Neural cell (in vitro differentiated cells): ENCODE results near the gene HIVEP3. TPM values are rescaled to one million over a fixed set of nuclear protein-coding genes. Genes with fewer than 3 reads are reported as not detected.

Experiments
- H2AFZ ChIP-seq: fragments of 200-600, 300-800 bp; sonication (generic), shearing (Covaris generic); 2 replicates; pipeline ENCODE4 v1.6.0; 2014; ENCODE audit warnings: low read depth, mild to moderate bottlenecking, antibody characterized with exemption, low read length, moderate library complexity
- H3F3A ChIP-seq: fragments of 200-600 bp; shearing (Covaris generic); 2 replicates; pipeline ENCODE4 v1.6.1; 2016; ENCODE audit warnings: mild to moderate bottlenecking, moderate library complexity, mixed read lengths, antibody characterized with exemption, low read length; ENCODE audit not compliant: insufficient read depth, poor library complexity, severe bottlenecking
- H3K27ac ChIP-seq: fragments of 200-600, 300-800 bp; sonication (generic), shearing (Covaris generic); 2 replicates; pipeline ENCODE4 v1.5.1; 2014; ENCODE audit warnings: mild to moderate bottlenecking, low read length, moderate library complexity
- H3K27me3 ChIP-seq: fragments of 300-800, 200-600 bp; sonication (generic), shearing (Covaris generic); 2 replicates; pipeline ENCODE4 v1.6.0; 2014; ENCODE audit warnings: mild to moderate bottlenecking, low read depth, low read length, moderate library complexity; ENCODE audit not compliant: insufficient read depth
- H3K36me3 ChIP-seq: fragments of 300-800, 200-600 bp; sonication (generic), shearing (Covaris generic); 2 replicates; pipeline ENCODE4 v1.5.1; 2014; ENCODE audit warnings: mild to moderate bottlenecking, antibody characterized with exemption, low read length, moderate library complexity; ENCODE audit not compliant: insufficient read depth
- H3K4me2 ChIP-seq: fragments of 300-800, 200-600 bp; sonication (generic), shearing (Covaris generic); 2 replicates; pipeline ENCODE4 v1.6.0; 2014; ENCODE audit warnings: mild to moderate bottlenecking, low read length
- H3K4me3 ChIP-seq: fragments of 300-800, 200-600 bp; sonication (generic), shearing (Covaris generic); 2 replicates; pipeline ENCODE4 v1.5.1; 2014; ENCODE audit warnings: mild to moderate bottlenecking, low read length, moderate library complexity
- H3K79me2 ChIP-seq: fragments of 200-600 bp; shearing (Covaris generic); replicated peaks from 2 replicates; pipeline ENCODE4 v1.6.0; 2014; ENCODE audit warnings: mild to moderate bottlenecking, low read length, moderate library complexity; ENCODE audit not compliant: insufficient read depth
- H3K9ac ChIP-seq: fragments of 300-800, 200-600 bp; sonication (generic), shearing (Covaris generic); 2 replicates; pipeline ENCODE4 v1.6.1; 2016; ENCODE audit warnings: mild to moderate bottlenecking, low read length, mixed read lengths
- H3K9me2 ChIP-seq: fragments of 200-600 bp; shearing (Covaris generic); 2 replicates; pipeline ENCODE4 v1.6.1; 2016; ENCODE audit warnings: mild to moderate bottlenecking, low read length, mixed read lengths; ENCODE audit not compliant: insufficient read depth
- H3K9me3 ChIP-seq: fragments of 200-600, 300-800 bp; sonication (generic), shearing (Covaris generic); 2 replicates; pipeline ENCODE4 v1.6.1; 2016; ENCODE audit warnings: mild to moderate bottlenecking, mixed run types, low read length, moderate library complexity, mixed read lengths
- H4K20me1 ChIP-seq: fragments of 200-600 bp; shearing (Covaris generic); 2 replicates; pipeline ENCODE4 v1.6.1; 2016; ENCODE audit warnings: mild to moderate bottlenecking, mixed run types; ENCODE audit not compliant: insufficient read depth
- CTCF ChIP-seq: fragments of 450-650 bp; IDR thresholded peaks from 2 replicates; pipeline ENCODE4 v1.5.1; 2014; ENCODE audit warnings: antibody characterized with exemption, mild to moderate bottlenecking, moderate library complexity; ENCODE audit not compliant: poor library complexity, severe bottlenecking
- EP300 ChIP-seq: fragments of 450-650 bp; conservative IDR thresholded peaks from 2 replicates; pipeline ENCODE4 v1.6.1; 2014; ENCODE audit warnings: antibody characterized with exemption, mild to moderate bottlenecking, moderate library complexity; ENCODE audit not compliant: poor library complexity, severe bottlenecking
- EZH2 ChIP-seq: fragments of 200-600, 300-800 bp; shearing (Covaris generic), sonication (generic); IDR thresholded peaks from 2 replicates; pipeline ENCODE4 v1.6.1; 2014; ENCODE audit warnings: antibody characterized with exemption, low read length, borderline replicate concordance, mild to moderate bottlenecking; ENCODE audit not compliant: insufficient read depth, poor library complexity, severe bottlenecking
- MXI1 ChIP-seq: fragments of 450-650 bp; conservative IDR thresholded peaks from 2 replicates; pipeline ENCODE4 v1.6.1; 2014; ENCODE audit warnings: antibody characterized with exemption, mild to moderate bottlenecking; ENCODE audit not compliant: poor library complexity, severe bottlenecking
- POLR2AphosphoS5 ChIP-seq: IDR thresholded peaks from 2 replicates; pipeline ENCODE4 v1.6.1; 2012
- RAD21 ChIP-seq: fragments of 450-650 bp; conservative IDR thresholded peaks from 2 replicates; pipeline ENCODE4 v1.6.1; 2014; ENCODE audit warnings: antibody characterized with exemption, mild to moderate bottlenecking, moderate library complexity
- REST ChIP-seq: IDR thresholded peaks from 2 replicates; pipeline ENCODE4 v1.6.1; 2012; ENCODE audit warnings: borderline replicate concordance
- SMC3 ChIP-seq: fragments of 450-650 bp; conservative IDR thresholded peaks from 2 replicates; pipeline ENCODE4 v1.6.1; 2014; ENCODE audit warnings: antibody characterized with exemption, mild to moderate bottlenecking, moderate library complexity; ENCODE audit not compliant: poor library complexity
- TAF1 ChIP-seq: IDR thresholded peaks from 2 replicates; pipeline ENCODE4 v1.6.1; 2012; ENCODE audit warnings: low read depth
- polyA plus RNA-seq: library from polyadenylated mRNA; depleted of rRNA; stranded (reverse); fragments of >200 nt; gene quantifications from 2 replicates; pipeline ENCODE4 v1.2.3, GENCODE V29; 2014

HIVEP3 gene
- polyA plus RNA-seq, 1 donor from 2014 or later, result 2.6 TPM

GRCh38 chr1:41822866-41823265, 95.9 kb downstream of the HIVEP3 start:
- H3K36me3 ChIP-seq, result no peaks in the 10 kb centered on the region
- H3K27ac ChIP-seq, result no peak overlapping the region
- no peaks in the 10 kb centered on the region for H3K27me3 ChIP-seq
- no peak overlapping the region for H3K9ac ChIP-seq
- no peaks in the 10 kb centered on the region for H3K79me2 ChIP-seq
- H2AFZ ChIP-seq, result no peak overlapping the region
- TF ChIP-seq CTCF, result no peak
- no peak for TF ChIP-seq EP300
- no peak for TF ChIP-seq EZH2
- no peak for TF ChIP-seq TAF1
- no peak for TF ChIP-seq REST
- no peak for TF ChIP-seq POLR2AphosphoS5
- TF ChIP-seq SMC3, result no peak
- TF ChIP-seq MXI1, result no peak
- no peak for TF ChIP-seq RAD21
- H4K20me1 ChIP-seq, result no peaks in the 10 kb centered on the region
- no peaks in the 10 kb centered on the region for H3K9me2 ChIP-seq
- H3K4me3 ChIP-seq, result no peak overlapping the region
- no peak overlapping the region for H3K4me2 ChIP-seq
- H3F3A ChIP-seq, result no peaks in the 10 kb centered on the region
- H3K9me3 ChIP-seq, result no peaks in the 10 kb centered on the region

GRCh38 chr1:41819843-41820242, 98.9 kb downstream of the HIVEP3 start:
- Histone ChIP-seq H3K9me3 (no peaks in the 10 kb centered on the region), H3K9me2 (no peaks in the 10 kb centered on the region), H3K27ac (no peak overlapping the region), H2AFZ (no peak overlapping the region), H3K27me3 (no peaks in the 10 kb centered on the region), H4K20me1 (no peaks in the 10 kb centered on the region), H3K4me3 (no peak overlapping the region), H3K79me2 (no peaks in the 10 kb centered on the region), H3F3A (no peaks in the 10 kb centered on the region), H3K4me2 (no peak overlapping the region), H3K9ac (no peak overlapping the region), H3K36me3 (no peaks in the 10 kb centered on the region)
- TF ChIP-seq EP300 (no peak), POLR2AphosphoS5 (no peak), EZH2 (no peak), TAF1 (no peak), RAD21 (no peak), MXI1 (no peak), CTCF (no peak), REST (no peak), SMC3 (no peak)
